HG02973 (cell line): ENCODE data around the gene EPM2AIP1.
A peak's percentile ranks its signal among the peaks of the same experiment; 100 is the strongest.
"Not testable (repeated sequence)": the region's sequence is repeated elsewhere in the genome, so short reads cannot be mapped to it uniquely, and the experiment has no call there.

Experiments used
- ATAC-seq: cut with Tn5 transposase; IDR thresholded peaks from one replicate; pipeline ENCODE4 v1.9.1; 2021; ENCODE audit warnings: moderate library complexity; ENCODE audit not compliant: unreplicated experiment

Gene EPM2AIP1

DNA sequence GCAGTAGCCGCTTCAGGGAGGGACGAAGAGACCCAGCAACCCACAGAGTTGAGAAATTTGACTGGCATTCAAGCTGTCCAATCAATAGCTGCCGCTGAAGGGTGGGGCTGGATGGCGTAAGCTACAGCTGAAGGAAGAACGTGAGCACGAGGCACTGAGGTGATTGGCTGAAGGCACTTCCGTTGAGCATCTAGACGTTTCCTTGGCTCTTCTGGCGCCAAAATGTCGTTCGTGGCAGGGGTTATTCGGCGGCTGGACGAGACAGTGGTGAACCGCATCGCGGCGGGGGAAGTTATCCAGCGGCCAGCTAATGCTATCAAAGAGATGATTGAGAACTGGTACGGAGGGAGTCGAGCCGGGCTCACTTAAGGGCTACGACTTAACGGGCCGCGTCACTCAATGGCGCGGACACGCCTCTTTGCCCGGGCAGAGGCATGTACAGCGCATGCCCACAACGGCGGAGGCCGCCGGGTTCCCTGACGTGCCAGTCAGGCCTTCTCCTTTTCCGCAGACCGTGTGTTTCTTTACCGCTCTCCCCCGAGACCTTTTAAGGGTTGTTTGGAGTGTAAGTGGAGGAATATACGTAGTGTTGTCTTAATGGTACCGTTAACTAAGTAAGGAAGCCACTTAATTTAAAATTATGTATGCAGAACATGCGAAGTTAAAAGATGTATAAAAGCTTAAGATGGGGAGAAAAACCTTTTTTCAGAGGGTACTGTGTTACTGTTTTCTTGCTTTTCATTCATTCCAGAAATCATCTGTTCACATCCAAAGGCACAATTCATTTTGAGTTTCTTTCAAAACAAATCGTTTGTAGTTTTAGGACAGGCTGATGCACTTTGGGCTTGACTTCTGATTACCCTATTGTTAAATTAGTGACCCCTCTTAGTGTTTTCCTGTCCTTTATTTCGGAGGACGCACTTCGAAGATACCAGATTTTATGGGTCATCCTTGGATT is 674 bp upstream of the EPM2AIP1 start, which contains the start of gene MLH1:
TSS of gene MLH1 (plus strand) at position 193 of the 958 bp plus-strand sequence. CDS start at position 223, 30 bp downstream.
- peak; percentile 88 for ATAC-seq

DNA sequence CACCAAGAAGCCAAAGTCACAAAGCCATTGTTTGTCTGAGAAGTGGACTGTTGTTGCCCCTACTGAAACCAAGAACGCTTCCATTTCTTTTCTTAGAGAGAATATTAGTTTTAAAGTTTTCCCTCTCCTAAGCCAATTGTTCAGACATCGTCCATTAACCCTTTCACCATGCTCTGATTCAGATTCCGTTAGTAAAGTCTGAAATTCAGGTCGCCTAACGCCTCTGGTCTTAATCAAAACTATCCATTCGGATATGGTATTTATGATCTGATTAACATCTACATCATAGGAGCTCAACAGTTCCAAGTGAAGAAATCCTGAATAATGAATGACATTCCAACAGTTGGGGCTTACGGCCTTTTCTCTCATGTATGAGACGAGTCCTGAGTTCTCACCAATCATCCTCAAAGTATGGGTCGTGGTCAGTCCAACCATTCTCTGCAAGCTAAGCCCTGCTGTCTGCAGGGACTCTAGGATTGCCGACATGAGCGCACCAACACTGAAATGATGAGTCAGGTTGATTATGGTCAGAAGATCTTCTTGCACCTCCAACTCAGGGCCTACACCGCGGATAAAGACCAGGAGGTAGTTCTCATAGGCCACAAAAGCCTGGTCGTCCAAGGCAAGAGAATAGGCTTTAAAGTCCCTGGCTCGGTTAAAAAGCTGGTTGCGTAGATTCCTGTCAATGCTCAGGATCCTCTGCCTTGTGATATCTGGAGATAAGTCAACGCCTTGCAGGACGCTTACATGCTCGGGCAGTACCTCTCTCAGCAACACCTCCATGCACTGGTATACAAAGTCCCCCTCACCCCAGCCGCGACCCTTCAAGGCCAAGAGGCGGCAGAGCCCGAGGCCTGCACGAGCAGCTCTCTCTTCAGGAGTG is 767 bp downstream of the EPM2AIP1 start:
- ATAC-seq, result no peak

GRCh38 chr3:36991147-36991546 is 1.8 kb downstream of the EPM2AIP1 start:
- no peak for ATAC-seq

DNA sequence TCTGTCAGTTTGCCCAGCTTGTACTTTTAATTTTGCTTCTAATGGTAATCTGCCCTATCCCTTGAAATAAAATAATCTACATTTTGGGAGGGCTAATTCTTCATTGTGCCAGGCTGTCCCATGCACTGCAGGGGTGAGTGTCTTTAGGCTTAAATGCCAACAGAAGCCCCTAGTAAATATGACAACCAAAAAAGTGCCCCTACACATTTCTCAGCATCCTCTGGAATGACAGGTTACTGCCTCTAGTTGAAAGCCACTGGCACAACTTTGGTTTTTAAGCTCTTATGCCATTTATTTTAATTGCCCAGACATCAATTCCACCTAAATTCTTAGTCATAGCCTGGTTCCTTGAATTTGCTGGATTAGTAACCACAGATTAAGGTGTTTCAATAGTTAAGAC is 3.4 kb downstream of the EPM2AIP1 start:
- ATAC-seq, result no peak

DNA sequence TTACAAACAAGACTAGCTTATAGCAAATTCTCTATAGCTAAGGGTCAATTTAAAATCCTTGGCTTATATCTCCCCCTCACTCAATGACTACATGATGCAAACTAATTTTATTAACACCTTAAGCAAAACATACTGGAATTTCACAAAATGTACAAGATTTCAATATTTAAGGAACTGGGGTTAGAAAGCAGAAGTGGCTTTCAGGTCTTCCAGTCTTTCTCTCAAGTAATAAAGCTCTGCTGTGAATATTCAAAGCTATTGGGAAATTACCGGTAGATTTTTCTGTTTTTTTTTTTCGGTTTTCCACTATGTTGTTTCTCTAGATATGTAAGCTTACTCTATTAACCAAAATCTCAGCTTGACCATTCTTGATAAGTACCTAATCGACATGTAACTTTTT is 3.9 kb downstream of the EPM2AIP1 start:
- no peak for ATAC-seq

DNA sequence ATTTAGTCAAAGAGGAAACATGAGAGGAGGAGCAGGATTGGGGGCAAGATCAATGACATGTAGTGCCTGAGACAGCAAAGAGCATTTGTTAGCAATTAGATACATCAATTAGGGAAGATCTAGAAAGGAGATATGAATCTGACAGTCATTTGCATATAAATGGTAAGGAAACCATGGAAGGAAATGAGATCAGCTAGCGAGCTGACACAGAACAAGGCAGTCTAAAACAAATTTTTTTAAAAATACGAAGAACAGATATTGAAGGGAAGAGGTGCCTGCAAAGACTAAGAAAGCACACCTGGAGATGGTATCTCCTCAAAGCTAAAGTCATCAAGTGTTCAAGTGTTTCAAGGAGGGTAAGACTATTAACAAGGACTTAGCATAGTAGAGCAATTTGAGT is 4.6 kb downstream of the EPM2AIP1 start:
- no peak for ATAC-seq

DNA sequence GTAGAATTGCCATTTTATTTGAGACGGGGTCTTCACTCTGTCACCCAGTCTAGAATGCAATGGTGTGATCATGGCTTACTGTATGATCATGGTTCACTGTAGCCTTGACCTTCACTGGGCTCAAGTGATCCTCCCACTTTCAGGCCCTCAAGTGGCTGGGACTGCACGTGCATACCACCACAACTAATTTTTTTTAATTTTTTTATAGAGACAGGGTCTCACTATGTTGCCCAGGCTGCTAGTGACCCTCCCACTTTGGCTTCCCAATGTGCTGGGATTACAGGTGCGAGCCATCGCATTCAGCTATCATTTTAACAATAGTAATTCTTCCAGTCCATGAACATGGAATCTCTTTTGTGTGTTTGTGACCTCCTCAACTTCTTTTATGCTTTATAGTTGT is 11.9 kb downstream of the EPM2AIP1 start:
- no peak for ATAC-seq

DNA sequence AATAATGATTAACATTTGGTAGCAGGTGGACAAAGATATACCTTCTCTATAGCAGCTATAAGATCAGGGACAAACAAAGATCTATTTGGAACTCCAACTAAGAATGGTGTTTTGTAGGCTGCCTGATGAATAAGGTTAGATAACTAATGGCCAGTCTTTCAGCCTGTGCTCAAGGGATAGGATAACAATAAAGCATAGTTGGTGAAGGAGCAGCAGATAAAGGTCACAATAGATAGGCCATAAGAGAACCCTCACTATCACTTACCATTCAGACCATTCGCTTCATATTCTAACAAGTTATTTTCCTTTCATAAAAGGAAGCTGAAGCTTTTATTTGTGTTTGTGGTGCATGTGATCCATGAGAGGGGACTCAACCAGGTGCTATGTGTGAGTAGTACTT is 19.8 kb downstream of the EPM2AIP1 start:
- ATAC-seq, result no peak

- ATAC-seq, result no peak
Observed at GRCh38 chr3:36972163-36972562, 20.8 kb downstream of the EPM2AIP1 start.

DNA sequence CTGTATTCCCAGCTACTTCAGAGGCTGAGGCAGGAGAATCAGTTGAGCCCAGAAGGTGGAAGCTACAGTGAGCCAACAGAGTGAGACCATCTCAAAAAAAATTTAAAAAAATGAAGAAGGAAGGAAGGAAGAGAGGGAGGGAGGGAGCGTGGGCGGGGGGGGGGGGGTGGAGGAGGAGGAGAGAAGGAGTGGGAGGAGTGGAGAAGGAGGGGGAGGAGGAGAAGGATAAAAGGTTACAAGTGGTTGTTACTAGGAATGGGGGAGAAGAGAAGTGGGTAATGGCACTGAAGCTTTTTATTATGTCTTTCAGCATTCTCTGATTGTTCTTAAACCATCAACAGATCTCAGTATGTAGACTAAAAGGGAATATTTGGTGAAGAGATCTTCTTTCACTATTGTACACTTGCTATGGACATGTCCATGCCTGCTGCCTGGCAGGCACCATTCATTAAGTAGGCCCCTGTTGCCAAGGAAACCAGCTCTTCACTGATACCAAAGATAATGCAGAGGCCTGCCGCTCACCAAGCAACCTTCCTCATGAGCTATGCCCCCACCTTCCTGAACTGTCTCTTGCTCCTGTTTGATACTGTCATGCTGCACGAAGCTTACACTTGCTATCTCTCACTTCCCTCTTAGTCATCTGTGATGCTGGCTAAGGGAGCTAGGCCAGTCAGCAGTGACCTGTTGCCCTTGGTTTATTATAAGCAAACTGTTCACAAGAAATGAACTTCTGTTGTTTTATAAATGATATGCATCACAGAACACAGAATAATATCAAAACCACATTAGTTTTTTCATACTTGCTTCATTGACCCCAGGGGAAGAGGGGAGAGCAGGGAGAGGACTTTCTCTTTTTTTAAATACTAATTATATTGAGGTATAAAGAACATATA is 23.1 kb downstream of the EPM2AIP1 start:
- ATAC-seq, result peak; percentile 99

DNA sequence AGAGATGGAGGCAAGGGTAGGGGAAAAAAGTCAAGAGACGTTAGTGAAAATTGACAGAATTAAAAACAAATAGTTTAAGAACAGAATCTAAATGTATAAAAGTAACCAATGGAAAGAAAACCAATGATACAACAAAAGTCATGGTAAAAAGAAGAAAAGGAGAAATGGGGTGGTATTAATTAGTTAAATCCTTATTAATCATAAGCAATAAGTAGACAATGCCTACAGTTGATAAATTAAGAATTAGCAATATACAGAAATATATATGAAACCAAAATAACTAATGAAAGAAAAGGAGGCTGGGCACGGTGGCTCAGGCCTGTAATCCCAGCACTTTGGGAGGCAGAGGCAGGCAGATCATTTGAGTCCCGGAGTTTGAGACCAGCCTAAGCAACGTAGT is 23.8 kb downstream of the EPM2AIP1 start:
- no peak for ATAC-seq

DNA sequence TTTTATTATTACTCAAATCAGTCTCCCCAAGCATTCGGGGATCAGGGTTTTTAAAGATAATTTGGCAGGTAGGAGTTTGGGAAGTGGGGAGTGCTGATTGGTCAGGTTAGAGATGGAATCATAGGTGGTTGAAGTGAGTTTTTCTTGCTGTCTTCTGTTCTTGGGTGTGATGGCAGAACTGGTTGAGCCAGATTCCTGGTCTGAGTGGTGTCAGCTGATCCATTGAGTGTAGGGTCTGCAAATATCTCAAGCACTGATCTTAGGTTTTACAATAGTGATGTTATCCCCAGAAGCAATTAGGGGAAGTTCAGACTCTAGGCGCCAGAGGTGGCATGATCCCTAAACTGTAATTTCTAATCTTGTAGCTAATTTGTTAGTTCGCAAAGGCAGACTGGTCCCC is 27.5 kb downstream of the EPM2AIP1 start:
- ATAC-seq, result no peak

GRCh38 chr3:36964817-36965216 is 28.1 kb downstream of the EPM2AIP1 start:
- ATAC-seq, result peak; percentile 68

DNA sequence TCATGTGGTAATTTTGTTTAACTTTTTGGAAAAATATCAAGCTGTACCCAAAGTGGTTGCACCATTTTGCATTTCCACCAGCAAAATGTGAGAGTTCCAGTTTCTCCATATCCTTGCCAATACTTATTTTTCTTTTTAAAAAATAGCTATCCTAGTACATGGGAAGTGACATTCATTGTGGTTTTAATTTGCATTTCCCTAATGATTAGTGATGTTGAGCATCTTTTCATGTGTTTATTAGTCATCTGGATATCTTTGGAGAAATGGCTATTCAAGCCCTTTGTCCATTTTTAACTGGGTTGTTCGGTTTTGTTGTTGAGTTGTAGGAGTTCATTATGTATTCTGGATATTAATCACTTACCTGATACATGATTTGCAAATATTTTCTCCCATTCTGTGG is 28.6 kb downstream of the EPM2AIP1 start:
- ATAC-seq, result no peak

- ATAC-seq, result not testable (repeated sequence)
Observed at GRCh38 chr3:36963008-36963407, 29.9 kb downstream of the EPM2AIP1 start.

DNA sequence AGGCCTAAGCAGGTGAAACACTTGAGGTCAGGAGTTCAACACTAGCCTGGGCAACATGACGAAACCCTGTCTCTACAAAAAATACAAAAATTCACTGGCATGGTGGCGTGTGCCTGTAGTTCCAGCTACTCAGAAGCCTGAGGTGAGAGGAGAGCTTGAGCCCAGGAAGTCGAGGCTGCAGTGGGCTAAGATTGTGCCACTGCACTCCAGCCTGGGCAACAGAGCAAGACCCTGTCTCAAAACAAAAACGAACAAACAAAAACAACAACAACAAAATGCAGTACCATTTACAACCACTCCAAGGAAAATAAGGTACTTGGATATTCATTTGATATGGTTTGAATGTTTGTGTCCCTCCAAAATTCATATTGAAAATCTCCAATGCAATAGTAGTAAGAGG is 32.4 kb downstream of the EPM2AIP1 start:
- ATAC-seq, result no peak

DNA sequence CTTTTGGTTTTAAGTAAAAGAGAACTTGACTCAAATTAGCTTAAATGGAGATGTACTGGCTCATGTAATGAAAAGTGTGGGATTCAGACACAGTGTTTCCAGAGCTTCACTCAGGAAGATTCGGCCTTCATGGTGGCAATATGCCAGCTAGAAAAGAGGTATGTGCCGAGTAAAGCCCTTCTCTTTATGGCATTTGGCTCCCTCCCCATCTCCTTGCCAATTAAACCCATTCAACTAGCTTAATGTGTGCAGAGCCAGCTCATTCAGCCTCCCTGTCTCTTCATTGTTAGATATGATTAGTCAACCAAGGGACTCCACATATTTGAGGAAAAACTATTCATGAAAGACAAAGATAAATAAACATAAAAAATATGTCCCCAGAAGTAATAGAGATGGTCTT is 33.1 kb downstream of the EPM2AIP1 start:
- ATAC-seq, result no peak

- peak; percentile 5 for ATAC-seq
Observed at GRCh38 chr3:36957862-36958686, 34.9 kb downstream of the EPM2AIP1 start.

DNA sequence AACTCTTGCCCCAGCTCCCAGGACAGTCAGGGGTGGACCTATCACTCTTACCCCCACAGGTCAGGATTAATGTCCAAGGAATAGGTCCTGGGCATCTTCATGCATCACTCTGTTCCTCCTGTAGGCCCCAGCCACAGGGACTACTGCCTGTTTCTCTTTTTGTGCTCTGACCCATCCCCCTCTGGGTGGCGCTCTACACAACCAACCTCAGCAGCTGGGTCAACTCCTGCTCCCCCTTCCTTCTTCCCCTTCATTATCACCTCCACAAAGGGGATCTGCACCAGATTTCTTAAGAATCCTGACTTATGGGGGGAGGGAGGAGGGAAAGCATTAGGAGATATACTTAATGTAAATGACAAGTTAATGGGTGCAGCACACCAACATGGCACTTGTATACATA is 35.9 kb downstream of the EPM2AIP1 start:
- ATAC-seq, result no peak

DNA sequence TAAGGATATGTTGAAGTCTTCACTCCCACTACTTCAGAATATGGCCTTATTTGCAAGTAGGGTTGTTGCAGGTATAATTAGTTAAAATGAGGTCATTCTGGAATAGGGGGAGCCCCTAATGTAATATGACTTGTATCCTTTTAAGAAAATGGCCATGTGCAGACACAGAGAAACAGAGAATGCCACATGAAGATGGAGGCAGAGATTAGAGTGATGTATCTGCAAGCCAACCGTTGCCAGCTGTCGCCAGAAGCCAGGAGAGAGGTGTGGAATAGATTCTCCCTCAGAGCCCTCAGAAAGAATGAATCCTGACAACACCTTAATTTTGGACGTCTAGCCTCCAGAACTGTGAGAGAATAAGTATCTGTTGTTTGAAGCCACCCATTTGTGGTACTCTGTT is 36.8 kb downstream of the EPM2AIP1 start:
- ATAC-seq, result no peak
